ENCODE data around the gene SH3GL2.
"Not testable (repeated sequence)": the region's sequence is repeated elsewhere in the genome, so short reads cannot be mapped to it uniquely, and the experiment has no call there.

Gene SH3GL2

GRCh38 chr9:17739736-17740135, 160.9 kb downstream of the SH3GL2 start:
- no peak for FAIRE-seq
- DNase-seq (ENCODE audit: insufficient read length, low spot score) = no peak

- DNase-seq (ENCODE audit: insufficient read length, low spot score) (no peak), FAIRE-seq (no peak)
These were observed 163.2 kb downstream of the SH3GL2 start for GRCh38 chr9:17742067-17742466.

- DNase-seq (ENCODE audit: insufficient read length, low spot score) (no peak), FAIRE-seq (no peak)
These were observed 165.9 kb downstream of the SH3GL2 start for GRCh38 chr9:17744786-17745185.

- FAIRE-seq (no peak), DNase-seq (ENCODE audit: insufficient read length, low spot score) (no peak)
These were observed 171.4 kb downstream of the SH3GL2 start for GRCh38 chr9:17750269-17750668.

- DNase-seq (ENCODE audit: insufficient read length, low spot score) (no peak), FAIRE-seq (no peak)
These were observed 172.6 kb downstream of the SH3GL2 start for GRCh38 chr9:17751486-17751885.

GRCh38 chr9:17752021-17752420, 173.2 kb downstream of the SH3GL2 start:
- FAIRE-seq (no peak), DNase-seq (ENCODE audit: insufficient read length, low spot score) (no peak)

- DNase-seq (ENCODE audit: insufficient read length, low spot score) = no peak
- FAIRE-seq = no peak
These were observed 178.9 kb downstream of the SH3GL2 start for GRCh38 chr9:17757816-17758215.

GRCh38 chr9:17760250-17760649, 181.4 kb downstream of the SH3GL2 start:
- DNase-seq (ENCODE audit: insufficient read length, low spot score) (no peak), FAIRE-seq (no peak)

GRCh38 chr9:17761984-17762676, 183.3 kb downstream of the SH3GL2 start:
- FAIRE-seq (no peak), DNase-seq (ENCODE audit: insufficient read length, low spot score) (no peak)

GRCh38 chr9:17764306-17764705, 185.4 kb downstream of the SH3GL2 start:
- DNase-seq (ENCODE audit: insufficient read length, low spot score) (no peak), FAIRE-seq (no peak)

- DNase-seq (ENCODE audit: insufficient read length, low spot score); FAIRE-seq: not testable (repeated sequence)
These were observed 186.3 kb downstream of the SH3GL2 start for GRCh38 chr9:17765131-17765530.

- FAIRE-seq (no peak), DNase-seq (ENCODE audit: insufficient read length, low spot score) (no peak)
These were observed 193.4 kb downstream of the SH3GL2 start for GRCh38 chr9:17772223-17772622.

- FAIRE-seq (no peak), DNase-seq (ENCODE audit: insufficient read length, low spot score) (no peak)
These were observed 196.8 kb downstream of the SH3GL2 start for GRCh38 chr9:17775656-17776055.

- FAIRE-seq (no peak), DNase-seq (ENCODE audit: insufficient read length, low spot score) (no peak)
These were observed 197.9 kb downstream of the SH3GL2 start for GRCh38 chr9:17776735-17777134.

- DNase-seq (ENCODE audit: insufficient read length, low spot score) (no peak), FAIRE-seq (no peak)
These were observed 198.6 kb downstream of the SH3GL2 start for GRCh38 chr9:17777465-17777864.

- DNase-seq (ENCODE audit: insufficient read length, low spot score) (no peak), FAIRE-seq (no peak)
These were observed 203.7 kb downstream of the SH3GL2 start for GRCh38 chr9:17782430-17783149.

GRCh38 chr9:17783227-17783626, 204.4 kb downstream of the SH3GL2 start:
- no peak for FAIRE-seq

GRCh38 chr9:17789316-17789715, 210.4 kb downstream of the SH3GL2 start:
- no peak for FAIRE-seq
- no peak for DNase-seq (ENCODE audit: insufficient read length, low spot score)

More at GRCh38 chr9:17783227-17783626, 204.4 kb downstream of the SH3GL2 start:
- DNase-seq (ENCODE audit: insufficient read length, low spot score) = no peak

- DNase-seq (ENCODE audit: insufficient read length, low spot score) (no peak), FAIRE-seq (no peak)
These were observed 215.1 kb downstream of the SH3GL2 start for GRCh38 chr9:17793713-17794622.

- DNase-seq (ENCODE audit: insufficient read length, low spot score) (no peak), FAIRE-seq (no peak)
These were observed 216.9 kb downstream of the SH3GL2 start for GRCh38 chr9:17795744-17796143.

- no peak for DNase-seq (ENCODE audit: insufficient read length, low spot score)
- FAIRE-seq = no peak
These were observed 220.5 kb downstream of the SH3GL2 start for GRCh38 chr9:17799369-17799768.

Data from GM19239 (cell line).